Mesenchymal stem cell (in vitro differentiated cells and primary cell): ENCODE results near the gene FAIM2.
A peak's percentile ranks its signal among the peaks of the same experiment; 100 is the strongest.

Source experiments
- DNase-seq: peaks from one replicate; pipeline ENCODE4 v3.0.0-alpha.2; 2013
- H2AFZ ChIP-seq: one replicate; pipeline ENCODE4 v1.6.1; 2013; ENCODE audit warnings: low read depth, mild to moderate bottlenecking, control low read depth, inconsistent platforms, low read length, moderate library complexity
- H2AK5ac ChIP-seq: 2 replicates; pipeline ENCODE4 v1.6.1; 2013; ENCODE audit warnings: low read length, moderate library complexity, mild to moderate bottlenecking, inconsistent platforms; ENCODE audit not compliant: severe bottlenecking
- H2BK120ac ChIP-seq: one replicate; pipeline ENCODE4 v1.6.1; 2013; ENCODE audit warnings: low read depth, mild to moderate bottlenecking, inconsistent platforms, low read length, moderate library complexity
- H2BK12ac ChIP-seq, 2 experiments: one replicate each; pipeline ENCODE4 v1.6.1; 2013; ENCODE audit warnings: inconsistent platforms in 2 of 2, low read length in 2 of 2, mild to moderate bottlenecking in 2 of 2, moderate library complexity in 2 of 2, control low read depth in 1 of 2
- H2BK15ac ChIP-seq: one replicate; pipeline ENCODE4 v1.6.1; 2013; ENCODE audit warnings: mild to moderate bottlenecking, low read depth, inconsistent platforms; ENCODE audit not compliant: poor library complexity, severe bottlenecking
- H2BK5ac ChIP-seq: 2 replicates; pipeline ENCODE4 v1.6.1; 2013; ENCODE audit warnings: low read depth, mild to moderate bottlenecking, low read length, control low read depth, inconsistent platforms; ENCODE audit not compliant: poor library complexity, severe bottlenecking
- H3K14ac ChIP-seq, 2 experiments: one replicate each; pipeline ENCODE4 v1.6.1; 2013; ENCODE audit warnings: inconsistent platforms in 2 of 2, low read length in 2 of 2, control low read depth in 1 of 2, mild to moderate bottlenecking in 1 of 2, moderate library complexity in 1 of 2
- H3K18ac ChIP-seq, 2 experiments: one replicate each; pipeline ENCODE4 v1.6.1; 2013; ENCODE audit warnings: inconsistent platforms in 2 of 2, low read length in 2 of 2, control low read depth in 1 of 2, low read depth in 1 of 2, mild to moderate bottlenecking in 1 of 2
- H3K23ac ChIP-seq, 2 experiments: one replicate each; pipeline ENCODE4 v1.6.1; 2013; ENCODE audit warnings: inconsistent platforms in 2 of 2, low read length in 2 of 2, mild to moderate bottlenecking in 2 of 2, moderate library complexity in 2 of 2, control low read depth in 1 of 2
- H3K27ac ChIP-seq: 2 replicates; pipeline ENCODE4 v1.5.1; 2013; ENCODE audit warnings: mild to moderate bottlenecking, moderate library complexity, low read length, control low read depth, inconsistent platforms; ENCODE audit not compliant: poor library complexity, severe bottlenecking
- H3K27me3 ChIP-seq, 2 experiments: 2 replicates each; pipeline versions ENCODE4 v1.6.1 to v1.7.0; 2013; ENCODE audit warnings: low read length in 2 of 2, mild to moderate bottlenecking in 2 of 2, moderate library complexity in 2 of 2, control low read depth in 1 of 2, inconsistent platforms in 1 of 2; ENCODE audit not compliant: control insufficient read depth in 1 of 2, insufficient read depth in 1 of 2
- H3K36me3 ChIP-seq, 2 experiments: 2 replicates each; pipeline versions ENCODE4 v1.6.1 to v1.7.0; 2013; ENCODE audit warnings: low read length in 2 of 2, control low read depth in 1 of 2, inconsistent platforms in 1 of 2, low read depth in 1 of 2, mild to moderate bottlenecking in 1 of 2; ENCODE audit not compliant: insufficient read depth in 2 of 2, control insufficient read depth in 1 of 2
- H3K4ac ChIP-seq, 2 experiments: one replicate each; pipeline ENCODE4 v1.6.1; 2013; ENCODE audit warnings: inconsistent platforms in 2 of 2, low read length in 2 of 2, mild to moderate bottlenecking in 2 of 2, moderate library complexity in 2 of 2, control low read depth in 1 of 2, low read depth in 1 of 2
- H3K4me1 ChIP-seq: 2 replicates; pipeline ENCODE4 v1.6.1; 2013; ENCODE audit warnings: low read depth, low read length, control low read depth; ENCODE audit not compliant: control insufficient read depth, insufficient read depth
- H3K4me2 ChIP-seq: 2 replicates; pipeline ENCODE4 v1.6.1; 2013; ENCODE audit warnings: low read length, mild to moderate bottlenecking, inconsistent platforms; ENCODE audit not compliant: poor library complexity, severe bottlenecking
- H3K4me3 ChIP-seq, 2 experiments: 2 replicates each; pipeline versions ENCODE4 v1.5.1 to v1.7.0; 2013; ENCODE audit warnings: low read length in 2 of 2, mild to moderate bottlenecking in 2 of 2, control low read depth in 1 of 2, low read depth in 1 of 2; ENCODE audit not compliant: insufficient read depth in 1 of 2
- H3K79me1 ChIP-seq: replicated peaks from 2 replicates; pipeline ENCODE4 v1.6.1; 2013; ENCODE audit warnings: mild to moderate bottlenecking, control low read depth, low read length, inconsistent platforms; ENCODE audit not compliant: poor library complexity, severe bottlenecking
- H3K9ac ChIP-seq: 2 replicates; pipeline ENCODE4 v1.7.0; 2013; ENCODE audit warnings: mild to moderate bottlenecking, low read length, moderate library complexity
- H3K9me3 ChIP-seq: 2 replicates; pipeline ENCODE4 v1.7.0; 2013; ENCODE audit warnings: mild to moderate bottlenecking, low read length; ENCODE audit not compliant: control insufficient read depth
- H4K8ac ChIP-seq: one replicate; pipeline ENCODE4 v1.6.1; 2013; ENCODE audit warnings: inconsistent platforms, mild to moderate bottlenecking, low read length, moderate library complexity
- H4K91ac ChIP-seq: one replicate; pipeline ENCODE4 v1.6.1; 2013; ENCODE audit warnings: mild to moderate bottlenecking, low read length, inconsistent platforms
- WGBS: methylation state at CpG from one replicate; pipeline ENCODE4 v1.1.7; 2013; ENCODE audit warnings: mixed read lengths; 5-methylcytosine and 5-hydroxymethylcytosine counted together

Gene FAIM2

DNA sequence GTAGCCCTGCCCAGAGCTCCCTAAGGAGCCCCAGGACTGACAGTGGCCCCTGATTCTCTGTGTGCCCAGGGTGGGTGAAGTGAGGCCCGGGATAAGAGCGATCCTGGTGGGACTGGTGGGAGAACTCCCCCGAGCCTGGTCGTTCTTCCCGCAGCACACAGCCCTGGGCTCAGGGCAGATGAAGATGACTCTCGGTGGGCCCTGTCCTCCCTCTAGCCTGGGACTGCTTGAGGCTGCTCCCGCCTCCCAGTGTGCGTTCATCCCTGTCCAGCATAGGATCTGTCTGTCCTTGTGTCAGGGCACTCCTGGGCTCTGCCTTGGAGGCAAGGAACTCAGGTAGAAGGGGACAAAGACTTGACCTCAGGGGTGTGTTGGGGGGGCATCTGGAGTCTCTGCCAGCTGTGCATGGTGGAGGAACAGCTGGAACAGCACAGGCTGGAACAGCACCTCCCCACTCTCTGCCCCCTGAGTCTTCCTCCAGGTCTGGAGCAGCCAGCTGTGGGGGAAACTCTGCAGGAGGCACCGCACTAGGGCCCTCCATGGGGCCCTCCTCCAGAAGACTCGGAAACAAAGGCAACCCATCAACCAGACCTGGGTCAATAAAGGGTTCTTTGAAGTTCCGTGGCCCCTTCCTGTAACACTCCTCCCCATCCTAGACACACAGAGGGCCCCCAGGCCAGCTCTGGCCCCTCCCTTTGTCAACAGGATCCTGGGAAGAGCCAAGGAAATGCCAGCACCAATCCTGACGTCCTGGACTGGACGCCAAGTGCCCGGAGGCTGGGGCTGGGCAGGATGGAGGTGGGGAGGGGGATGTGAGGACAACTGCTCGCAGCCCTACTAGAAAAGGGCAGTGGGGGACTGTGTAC, 15.9 kb downstream of the FAIM2 start:
- Histone ChIP-seq H3K14ac (no peak overlapping the region), H2BK15ac (no peak overlapping the region), H3K9ac (no peak overlapping the region), H2BK12ac (peak overlapping the region in 1 of 2 experiments; percentile 25), H4K91ac (no peak overlapping the region), H2BK5ac (no peak overlapping the region), H3K79me1 (no peaks in the 10 kb centered on the region), H3K4me2 (no peak overlapping the region), H3K27ac (no peak overlapping the region), H3K27me3 (peaks cover 8 to 93% of the 10 kb centered on the region in 2 experiments), H3K18ac (no peak overlapping the region), H3K9me3 (no peaks in the 10 kb centered on the region), H3K4me1 (peaks cover 4% of the 10 kb centered on the region), H3K4me3 (no peak overlapping the region), H2BK120ac (no peak overlapping the region), H2AK5ac (no peak overlapping the region), H3K36me3 (peaks cover 0 to 7% of the 10 kb centered on the region in 2 experiments), H3K23ac (no peak overlapping the region), H4K8ac (no peak overlapping the region), H2AFZ (no peak overlapping the region), H3K4ac (no peak overlapping the region)
- DNase-seq, result no peak
- WGBS, result 74% methylated on average over 15 of the region's 15 CpGs

DNA sequence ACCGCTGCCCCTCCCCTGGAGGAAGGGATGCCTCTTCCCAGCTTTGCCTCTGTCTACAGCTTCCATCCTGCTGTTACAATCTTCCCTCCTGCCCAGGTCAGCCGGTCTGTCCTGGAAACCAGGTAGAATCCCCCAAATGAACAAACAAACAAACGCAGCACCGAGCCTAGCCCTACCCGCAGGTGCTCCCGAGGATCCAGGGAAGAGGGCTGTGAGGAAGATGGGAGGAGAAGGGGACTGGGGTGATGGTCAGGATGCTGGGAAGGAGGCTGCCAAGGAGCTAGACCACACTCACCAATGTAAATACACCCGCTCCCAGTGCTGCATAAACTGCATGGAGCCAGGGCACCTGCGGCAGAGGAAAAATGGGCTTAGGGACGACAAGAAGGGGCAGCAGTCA, 16.6 kb downstream of the FAIM2 start:
- no peak overlapping the region for H3K4me3 ChIP-seq
- no peaks in the 10 kb centered on the region for H3K9me3 ChIP-seq
- H3K27me3 ChIP-seq, result peaks cover 8 to 93% of the 10 kb centered on the region in 2 experiments
- 91% methylated on average over 5 of the region's 9 CpGs for WGBS
- H2AFZ ChIP-seq, result no peak overlapping the region
- peaks cover 0 to 7% of the 10 kb centered on the region in 2 experiments for H3K36me3 ChIP-seq
- no peak overlapping the region for H4K8ac ChIP-seq
- no peak overlapping the region for H2AK5ac ChIP-seq
- H3K4me1 ChIP-seq, result peaks cover 4% of the 10 kb centered on the region
- DNase-seq, result no peak
- no peak overlapping the region for H3K14ac ChIP-seq
- H4K91ac ChIP-seq, result no peak overlapping the region
- H3K4ac ChIP-seq, result no peak overlapping the region
- no peak overlapping the region for H2BK120ac ChIP-seq
- H2BK12ac ChIP-seq, result no peak overlapping the region
- H3K79me1 ChIP-seq, result no peaks in the 10 kb centered on the region
- no peak overlapping the region for H2BK15ac ChIP-seq
- H3K4me2 ChIP-seq, result no peak overlapping the region
- no peak overlapping the region for H3K23ac ChIP-seq
- H3K27ac ChIP-seq, result no peak overlapping the region
- no peak overlapping the region for H2BK5ac ChIP-seq
- no peak overlapping the region for H3K18ac ChIP-seq
- no peak overlapping the region for H3K9ac ChIP-seq

DNA sequence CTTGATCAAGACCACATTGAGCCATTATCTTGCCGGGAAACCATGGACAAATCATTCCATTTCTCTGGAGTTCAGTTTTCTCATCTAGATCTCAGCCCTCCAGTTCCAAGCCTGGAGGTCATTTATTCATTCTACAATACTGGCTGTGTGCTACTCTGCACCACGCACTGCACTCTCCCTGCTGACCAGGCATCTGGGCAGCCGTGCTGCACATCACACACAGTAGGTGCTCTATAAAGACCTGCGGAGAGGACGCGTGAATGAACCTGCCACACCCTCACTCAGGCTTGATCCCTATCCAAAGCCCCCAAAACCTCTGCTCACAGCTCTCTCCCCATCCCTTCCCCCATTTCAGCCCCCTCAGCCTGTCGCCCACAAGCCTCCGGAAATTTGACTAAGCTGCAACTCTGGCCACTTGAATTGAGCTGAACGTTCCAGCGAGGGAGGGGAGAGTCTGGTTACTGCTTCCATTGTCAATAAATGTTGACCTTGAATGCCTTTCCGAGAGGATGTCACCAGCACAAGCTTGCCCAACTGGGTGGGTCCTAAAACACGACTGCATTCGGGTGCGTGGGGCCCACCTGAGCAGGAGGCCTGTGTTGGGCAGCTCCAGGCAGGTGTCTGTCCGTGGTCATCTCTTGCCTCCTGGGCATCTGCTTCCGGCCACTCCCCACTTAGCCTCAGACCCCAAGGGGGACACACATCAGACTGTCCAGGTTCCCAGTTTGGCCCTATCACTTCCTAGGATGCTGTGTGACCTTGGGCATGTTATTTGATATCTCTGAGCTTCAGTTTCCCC, 17.8 kb downstream of the FAIM2 start:
- peaks cover 4% of the 10 kb centered on the region for H3K4me1 ChIP-seq
- H3K9ac ChIP-seq, result no peak overlapping the region
- H3K4ac ChIP-seq, result no peak overlapping the region
- no peaks in the 10 kb centered on the region for H3K9me3 ChIP-seq
- H2BK15ac ChIP-seq, result no peak overlapping the region
- H2BK120ac ChIP-seq, result no peak overlapping the region
- no peak overlapping the region for H4K91ac ChIP-seq
- H3K18ac ChIP-seq, result no peak overlapping the region
- DNase-seq, result no peak
- no peak overlapping the region for H3K27ac ChIP-seq
- H3K27me3 ChIP-seq, result peaks cover 8 to 84% of the 10 kb centered on the region in 2 experiments
- H3K4me3 ChIP-seq, result no peak overlapping the region
- H3K14ac ChIP-seq, result no peak overlapping the region
- H3K79me1 ChIP-seq, result no peaks in the 10 kb centered on the region
- 85% methylated on average over 15 of the region's 16 CpGs for WGBS
- no peak overlapping the region for H2BK12ac ChIP-seq
- no peak overlapping the region for H2AFZ ChIP-seq
- no peak overlapping the region for H2BK5ac ChIP-seq
- H3K36me3 ChIP-seq, result peaks cover 0 to 7% of the 10 kb centered on the region in 2 experiments
- H3K23ac ChIP-seq, result no peak overlapping the region
- H4K8ac ChIP-seq, result no peak overlapping the region
- no peak overlapping the region for H3K4me2 ChIP-seq
- no peak overlapping the region for H2AK5ac ChIP-seq

DNA sequence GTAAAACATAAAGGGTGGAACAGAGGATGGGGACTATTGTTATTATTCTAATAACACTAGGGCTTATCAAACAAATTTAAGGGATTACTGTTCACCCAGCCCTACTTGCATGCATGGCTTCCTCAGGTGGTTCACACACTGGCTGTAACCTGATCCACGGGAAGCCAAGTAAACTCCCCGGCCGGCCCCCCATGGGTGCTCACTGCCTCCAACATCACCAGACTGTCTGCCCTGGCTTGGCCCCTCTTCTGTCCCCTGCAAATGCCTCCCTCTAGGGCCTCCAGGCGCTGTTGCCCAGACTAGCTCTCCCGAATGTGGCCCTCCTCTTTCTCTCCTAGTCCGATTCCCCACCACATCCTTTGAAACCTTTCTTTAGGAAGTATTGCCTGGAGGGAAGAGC, 18.6 kb downstream of the FAIM2 start:
- Histone ChIP-seq H2BK12ac (no peak overlapping the region), H3K4ac (no peak overlapping the region), H3K14ac (no peak overlapping the region), H3K36me3 (peaks cover 0 to 11% of the 10 kb centered on the region in 2 experiments), H3K4me1 (peaks cover 4% of the 10 kb centered on the region), H4K91ac (no peak overlapping the region), H3K9ac (no peak overlapping the region), H3K23ac (no peak overlapping the region), H2BK15ac (no peak overlapping the region), H3K79me1 (no peaks in the 10 kb centered on the region), H2BK120ac (no peak overlapping the region), H3K9me3 (no peaks in the 10 kb centered on the region), H4K8ac (no peak overlapping the region), H3K4me3 (no peak overlapping the region), H2AK5ac (no peak overlapping the region), H3K18ac (no peak overlapping the region), H3K27ac (no peak overlapping the region), H3K4me2 (no peak overlapping the region), H2BK5ac (no peak overlapping the region), H3K27me3 (peaks cover 8 to 77% of the 10 kb centered on the region in 2 experiments), H2AFZ (no peak overlapping the region)
- WGBS, result 51% methylated on average over 5 of the region's 6 CpGs
- DNase-seq, result no peak
